Activated B cell treated with CpG ODN at 0.5 μM for 24 hours (primary cell): Measurements from ENCODE around the gene ZFHX3. TPM values are rescaled to one million over a fixed set of nuclear protein-coding genes. Genes with fewer than 3 reads are reported as not detected.

Experiments
- ATAC-seq: fragments of 200-7000 bp; cut with Tn5 transposase; one replicate; pipeline ENCODE4 v1.10.0; 2021; ENCODE audit warnings: low read depth, mild to moderate bottlenecking, moderate library complexity
- CTCF ChIA-PET: fragments of 350-600 bp; sonication (Branson Sonifier 250); formaldehyde crosslinking; loops from one replicate; lab custom pipeline; 2021; ENCODE audit warnings: antibody characterized with exemption; lab: Charles Lee
- POLR2A ChIA-PET: fragments of 350-600 bp; sonication (Branson Sonifier 250); formaldehyde crosslinking; loops from one replicate; lab custom pipeline; 2021; ENCODE audit warnings: antibody characterized with exemption; lab: Charles Lee
- DNase-seq: peaks from one replicate; pipeline ENCODE4 v3.0.0; 2022
- H3K27ac Mint-ChIP-seq: one replicate; pipeline ENCODE4 v1.8.0; 2020; ENCODE audit warnings: mixed read lengths
- H3K27me3 Mint-ChIP-seq: one replicate; pipeline ENCODE4 v1.8.0; 2021; ENCODE audit warnings: mixed read lengths
- H3K36me3 Mint-ChIP-seq: one replicate; pipeline ENCODE4 v1.8.0; 2021; ENCODE audit warnings: low read depth, mixed read lengths
- H3K4me1 Mint-ChIP-seq: one replicate; pipeline ENCODE4 v1.8.0; 2021; ENCODE audit warnings: mixed read lengths
- H3K4me3 Mint-ChIP-seq: one replicate; pipeline ENCODE4 v1.8.0; 2020; ENCODE audit warnings: mild to moderate bottlenecking, mixed read lengths
- H3K9me3 Mint-ChIP-seq: one replicate; pipeline ENCODE4 v1.8.0; 2020; ENCODE audit warnings: mixed read lengths
- CTCF ChIP-seq: fragments of 200-600 bp; IDR thresholded peaks from one replicate; pipeline ENCODE4 v1.8.0; 2022; ENCODE audit warnings: antibody characterized with exemption, mild to moderate bottlenecking
- intact Hi-C: fragments of 100-400 bp; cut with micrococcal nuclease; formaldehyde crosslinking; loops from one replicate; pipeline ENCODE4 v1.15.1; 2024
- total RNA-seq: library from RNA; stranded (reverse); gene quantifications from 2 replicates; pipeline ENCODE4 v1.2.3, GENCODE V29; 2022

Gene ZFHX3
- total RNA-seq, 1 donor from 2014 or later: 9.2 TPM

- Mint-ChIP-seq H3K9me3 (no peaks in the 10 kb centered on the region), H3K27me3 (no peaks in the 10 kb centered on the region), H3K27ac (no peak overlapping the region), H3K36me3 (no peaks in the 10 kb centered on the region), H3K4me1 (peaks cover 8% of the 10 kb centered on the region), H3K4me3 (no peak overlapping the region)
- DNase-seq: no peak
- CTCF ChIA-PET: no interaction called here
- intact Hi-C loops: no loop called here
- no peak for TF ChIP-seq CTCF
- no peak for ATAC-seq
- POLR2A ChIA-PET: no interaction called here
Measured at GRCh38 chr16:72974142-72974769, 73.7 kb downstream of the ZFHX3 start.

- ChIA-PET POLR2A (no interaction called here), CTCF (no interaction called here)
- H3K9me3 Mint-ChIP-seq: no peaks in the 10 kb centered on the region
- no peaks in the 10 kb centered on the region for H3K36me3 Mint-ChIP-seq
- H3K4me1 Mint-ChIP-seq: peaks cover 6% of the 10 kb centered on the region
- H3K27me3 Mint-ChIP-seq: no peaks in the 10 kb centered on the region
- intact Hi-C loops: no loop called here
- DNase-seq (no peak), ATAC-seq (no peak)
- no peak for TF ChIP-seq CTCF
- H3K27ac Mint-ChIP-seq: no peak overlapping the region
- H3K4me3 Mint-ChIP-seq: no peak overlapping the region
Measured at GRCh38 chr16:72972878-72973571, 74.9 kb downstream of the ZFHX3 start.

GRCh38 chr16:72971370-72971769 is 76.6 kb downstream of the ZFHX3 start:
- TF ChIP-seq CTCF: no peak
- Mint-ChIP-seq H3K4me1 (no peaks in the 10 kb centered on the region), H3K36me3 (no peaks in the 10 kb centered on the region), H3K27me3 (no peaks in the 10 kb centered on the region), H3K4me3 (no peak overlapping the region), H3K9me3 (no peaks in the 10 kb centered on the region), H3K27ac (no peak overlapping the region)
- ChIA-PET POLR2A (no interaction called here), CTCF (no interaction called here)
- no peak for DNase-seq
- no peak for ATAC-seq
- intact Hi-C loops: no loop called here

- intact Hi-C loops: no loop called here
Measured at GRCh38 chr16:72970656-72971055, 77.3 kb downstream of the ZFHX3 start.

More at GRCh38 chr16:72970656-72971055, 77.3 kb downstream of the ZFHX3 start:
- Mint-ChIP-seq H3K36me3 (no peaks in the 10 kb centered on the region), H3K27ac (no peak overlapping the region), H3K9me3 (no peaks in the 10 kb centered on the region), H3K4me3 (no peak overlapping the region), H3K4me1 (no peaks in the 10 kb centered on the region), H3K27me3 (no peaks in the 10 kb centered on the region)
- CTCF ChIA-PET: no interaction called here
- DNase-seq (no peak), ATAC-seq (no peak)
- POLR2A ChIA-PET: no interaction called here
- no peak for TF ChIP-seq CTCF
